ENCODE data around the gene MPO.
A peak's percentile ranks its signal among the peaks of the same experiment; 100 is the strongest.

MPO gene

GRCh38 chr17:58280480-58281217 lies at the start of gene MPO:
Gene MPO (minus strand): TSS chr17:58280935. CDS start chr17:58280758, 177 bp downstream.
- DNase-seq = no peak

- DNase-seq = no peak
These were observed 49.2 kb upstream of the MPO start for GRCh38 chr17:58329810-58330537.

- peak; percentile 30 for DNase-seq
These were observed 48.5 kb upstream of the MPO start for GRCh38 chr17:58329035-58329809.

- peak; percentile 68 for DNase-seq
These were observed 47.7 kb upstream of the MPO start, which contains the start of gene TSPOAP1 for GRCh38 chr17:58328195-58329034. Gene TSPOAP1 (minus strand): TSS chr17:58328795. CDS start chr17:58327920, 875 bp downstream.

GRCh38 chr17:58327363-58328194 lies 46.8 kb upstream of the MPO start:
- no peak for DNase-seq

GRCh38 chr17:58326609-58327362 lies 46.1 kb upstream of the MPO start:
- DNase-seq = no peak

GRCh38 chr17:58325976-58326468 lies 45.3 kb upstream of the MPO start:
- DNase-seq = no peak

GRCh38 chr17:58325289-58325726 lies 44.6 kb upstream of the MPO start:
- no peak for DNase-seq

- DNase-seq = peak; percentile 31
These were observed 43.9 kb upstream of the MPO start for GRCh38 chr17:58324409-58325288.

GRCh38 chr17:58324056-58324408 lies 43.3 kb upstream of the MPO start:
- peak; percentile 22 for DNase-seq

- DNase-seq = no peak
These were observed 42.8 kb upstream of the MPO start for GRCh38 chr17:58323366-58324055.

- no peak for DNase-seq
These were observed 41.9 kb upstream of the MPO start for GRCh38 chr17:58322581-58323185.

GRCh38 chr17:58321571-58322525 lies 41.1 kb upstream of the MPO start:
- no peak for DNase-seq

GRCh38 chr17:58320570-58321323 lies 40.0 kb upstream of the MPO start:
- DNase-seq = no peak

GRCh38 chr17:58320163-58320558 lies 39.4 kb upstream of the MPO start:
- DNase-seq = no peak

All from NCI-H2227 treated with DMSO at 0.1 percent for 48 hours (cell line).